Measurements from ENCODE around the gene PIGP. TPM values are rescaled to one million over a fixed set of nuclear protein-coding genes. Genes with fewer than 3 reads are reported as not detected.
A peak's percentile ranks its signal among the peaks of the same experiment; 100 is the strongest.
"Not testable (repeated sequence)": the region's sequence is repeated elsewhere in the genome, so short reads cannot be mapped to it uniquely, and the experiment has no call there.

PIGP gene
- 51.9 and 57.0 TPM in 2 replicates for total RNA-seq (2014; rRNA removed; shearing (Covaris generic))
- 33.2 and 46.2 TPM in 2 replicates for polyA plus RNA-seq (2015; cell fraction: cytosol; rRNA removed)
- 47.5 and 56.4 TPM in 2 replicates for polyA plus RNA-seq (2015; cell fraction: nucleus; rRNA removed)

GRCh38 chr21:37072988-37073416 lies at the start of gene PIGP, which contains the start of gene TTC3:
Gene PIGP, minus strand, starts transcription at chr21:37073071. Its CDS starts 556 bp downstream, at chr21:37072515.
Gene TTC3, plus strand, starts transcription at chr21:37073254. Its CDS starts 14,004 bp downstream, at chr21:37087258.
- DNase-seq (ENCODE audit: low read depth, low spot score): peak; percentile 89
- in situ Hi-C loops (cut with HindIII; ENCODE audit: low pct_unique_long_range_greater_than_20kb, low sequenced_read_pairs): no loop called here

DNA sequence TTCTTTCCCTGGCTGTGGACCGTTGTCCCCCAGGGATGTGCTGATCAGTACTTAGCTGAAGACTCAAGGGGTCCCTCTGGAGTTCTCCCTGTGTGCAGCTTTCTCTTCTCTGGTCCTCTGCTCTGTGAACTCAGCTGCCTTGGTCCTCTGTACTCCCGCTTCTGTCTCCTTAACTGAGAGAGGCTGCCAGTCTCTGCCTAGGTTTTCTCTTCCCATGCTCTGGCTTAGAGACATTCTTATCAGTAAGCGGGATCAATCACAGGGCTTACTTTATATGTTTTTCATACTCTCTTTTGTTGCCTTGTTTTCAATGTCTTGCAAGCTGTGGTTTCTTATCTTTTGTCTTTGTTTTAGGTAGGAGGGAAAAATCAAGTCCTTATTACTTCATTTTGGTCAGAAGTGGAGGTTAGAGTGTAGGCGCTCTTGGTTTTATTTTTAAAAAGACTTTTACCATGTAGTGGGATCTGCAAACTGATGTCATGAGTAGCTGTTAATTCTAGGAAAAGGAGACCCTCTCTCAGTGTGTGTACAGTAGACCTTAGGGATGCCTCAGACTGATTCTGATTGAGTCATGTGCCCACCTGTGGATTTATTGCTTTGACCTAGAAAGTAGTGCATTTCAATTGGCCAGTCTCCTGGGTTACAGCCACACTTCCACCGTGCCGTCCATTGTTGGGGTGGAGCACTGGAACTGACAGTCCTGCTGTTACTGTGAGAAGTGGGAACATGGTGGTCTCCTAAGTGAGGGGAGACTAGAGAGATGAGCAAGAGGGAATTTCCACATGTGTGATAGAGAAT lies 46.7 kb upstream of the PIGP start:
- no peak for DNase-seq (ENCODE audit: low read depth, low spot score)
- in situ Hi-C loops (cut with HindIII; ENCODE audit: low pct_unique_long_range_greater_than_20kb, low sequenced_read_pairs): no loop called here

DNA sequence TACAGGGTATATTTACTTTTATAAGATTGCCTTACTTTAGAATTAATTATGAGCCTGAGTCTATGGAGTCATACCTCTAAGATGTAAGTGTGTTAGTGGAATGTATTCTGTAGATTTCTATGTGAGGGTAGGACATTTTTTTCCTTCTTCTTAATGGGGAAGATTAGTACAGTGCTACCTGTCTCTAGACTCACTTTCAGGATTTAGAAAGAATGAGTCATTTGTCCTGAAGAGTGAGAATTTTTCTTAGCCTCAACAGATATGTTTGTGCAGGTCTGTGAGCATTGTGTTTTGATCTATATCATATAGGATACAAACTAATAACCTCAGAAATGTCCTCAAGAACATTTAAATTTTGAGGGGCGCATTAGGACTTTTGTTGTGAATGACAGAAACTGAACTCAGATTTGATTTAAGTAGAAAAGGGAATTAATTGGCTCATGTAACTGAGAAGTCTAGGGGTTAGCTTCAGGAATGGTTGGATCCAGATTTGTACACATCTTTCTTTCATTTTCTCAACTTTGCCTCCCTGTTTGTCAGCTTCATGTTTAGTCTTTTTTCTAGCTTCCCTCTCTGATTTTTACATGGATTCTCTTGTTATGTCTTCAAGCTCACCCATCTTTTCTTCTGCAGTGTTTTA lies 45.4 kb upstream of the PIGP start:
- in situ Hi-C loops (cut with HindIII; ENCODE audit: low pct_unique_long_range_greater_than_20kb, low sequenced_read_pairs): no loop called here
- DNase-seq (ENCODE audit: low read depth, low spot score): no peak

DNA sequence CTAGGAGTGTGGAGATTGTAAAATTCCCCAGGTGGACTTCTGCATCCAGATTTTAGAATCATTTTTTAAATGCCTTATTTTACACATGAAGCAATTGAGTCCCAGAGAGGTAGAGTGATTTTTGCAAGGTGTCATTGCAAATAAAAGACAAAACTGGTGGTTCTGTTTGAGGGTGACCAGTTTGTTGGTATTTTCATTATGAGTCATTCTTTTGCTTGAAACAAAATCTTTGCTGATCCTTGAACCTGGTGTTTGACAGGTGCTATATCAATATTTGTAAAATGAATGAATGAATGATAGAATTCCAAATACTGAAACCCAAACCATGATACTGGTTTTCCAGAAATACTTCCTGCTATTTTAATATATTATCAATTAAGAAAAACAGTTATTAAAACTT lies 44.3 kb upstream of the PIGP start:
- DNase-seq (ENCODE audit: low read depth, low spot score): no peak
- in situ Hi-C loops (cut with HindIII; ENCODE audit: low pct_unique_long_range_greater_than_20kb, low sequenced_read_pairs): no loop called here

DNA sequence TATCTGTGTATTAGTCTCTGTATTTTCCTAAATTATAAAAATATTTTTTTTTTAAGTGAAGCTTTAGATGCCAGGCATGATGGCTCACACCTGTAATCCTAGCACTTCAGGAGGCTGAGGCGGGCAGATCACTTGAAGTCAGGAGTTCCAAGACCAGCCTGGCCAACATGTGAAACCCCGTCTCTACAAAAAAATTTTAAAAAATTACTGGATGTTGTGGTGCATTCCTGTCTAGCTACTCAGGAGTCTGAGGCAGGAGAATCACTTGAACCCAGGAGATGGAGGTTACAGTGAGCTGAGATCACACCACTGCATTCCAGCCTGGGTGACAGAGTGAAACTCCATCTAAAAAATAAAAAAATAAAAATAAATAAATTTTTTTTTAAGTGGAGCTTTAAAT lies 43.6 kb upstream of the PIGP start:
- in situ Hi-C loops (cut with HindIII; ENCODE audit: low pct_unique_long_range_greater_than_20kb, low sequenced_read_pairs); DNase-seq (ENCODE audit: low read depth, low spot score): not testable (repeated sequence)

DNA sequence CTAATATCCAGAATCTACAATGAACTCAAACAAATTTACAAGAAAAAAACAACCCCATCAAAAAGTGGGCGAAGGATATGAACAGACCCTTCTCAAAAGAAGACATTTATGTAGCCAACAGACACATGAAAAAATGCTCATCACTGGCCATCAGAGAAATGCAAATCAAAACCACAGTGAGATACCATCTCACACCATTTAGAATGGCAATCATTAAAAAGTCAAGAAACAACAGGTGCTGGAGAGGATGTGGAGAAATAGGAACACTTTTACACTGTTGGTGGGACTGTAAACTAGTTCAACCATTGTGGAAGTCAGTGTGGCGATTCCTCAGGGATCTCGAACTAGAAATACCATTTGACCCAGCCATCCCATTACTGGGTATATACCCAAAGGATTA lies 41.4 kb upstream of the PIGP start:
- in situ Hi-C loops (cut with HindIII; ENCODE audit: low pct_unique_long_range_greater_than_20kb, low sequenced_read_pairs); DNase-seq (ENCODE audit: low read depth, low spot score): not testable (repeated sequence)

GRCh38 chr21:37111029-37111428 lies 38.2 kb upstream of the PIGP start:
- in situ Hi-C loops (cut with HindIII; ENCODE audit: low pct_unique_long_range_greater_than_20kb, low sequenced_read_pairs); DNase-seq (ENCODE audit: low read depth, low spot score): not testable (repeated sequence)

DNA sequence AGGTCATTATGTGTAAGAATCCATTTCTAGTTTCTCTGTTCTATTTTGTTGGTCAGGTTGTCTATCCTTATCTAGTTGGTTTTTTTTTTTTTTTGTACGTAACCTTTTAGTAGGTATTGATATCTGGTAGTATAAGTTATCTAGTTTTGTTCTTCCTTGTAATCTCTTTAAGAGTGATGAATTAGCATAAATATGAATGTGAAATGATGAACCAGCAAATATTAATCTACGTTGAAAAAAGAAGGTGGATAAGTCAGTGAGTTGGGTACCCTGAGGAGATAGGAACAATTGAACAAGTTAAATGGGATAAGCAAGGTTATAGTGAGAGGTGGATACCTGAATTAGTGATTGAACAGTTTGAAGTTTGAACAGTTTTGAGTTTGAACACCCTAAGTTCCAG lies 34.1 kb upstream of the PIGP start:
- in situ Hi-C loops (cut with HindIII; ENCODE audit: low pct_unique_long_range_greater_than_20kb, low sequenced_read_pairs): no loop called here
- no peak for DNase-seq (ENCODE audit: low read depth, low spot score)

- in situ Hi-C loops (cut with HindIII; ENCODE audit: low pct_unique_long_range_greater_than_20kb, low sequenced_read_pairs); DNase-seq (ENCODE audit: low read depth, low spot score): not testable (repeated sequence)
Measured at GRCh38 chr21:37102746-37103145, 29.9 kb upstream of the PIGP start.

DNA sequence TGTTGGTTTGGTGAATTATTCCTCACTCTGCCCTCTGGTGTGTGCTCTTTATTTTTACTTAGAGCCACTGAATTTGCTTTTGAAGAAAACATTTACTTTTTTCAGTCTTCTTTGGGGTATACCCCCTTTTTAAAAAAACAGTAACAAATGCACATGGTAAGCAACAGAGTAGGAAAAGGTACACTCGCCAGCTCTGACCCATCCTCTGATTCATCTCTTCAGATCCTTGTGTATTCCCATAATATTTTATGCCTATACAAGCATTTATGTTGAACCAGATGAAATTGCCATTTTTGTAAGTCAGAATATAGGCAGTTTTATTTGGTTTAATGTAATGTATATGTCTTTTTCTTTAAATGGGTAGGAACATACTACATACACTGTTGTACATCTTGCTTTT lies 28.5 kb upstream of the PIGP start:
- in situ Hi-C loops (cut with HindIII; ENCODE audit: low pct_unique_long_range_greater_than_20kb, low sequenced_read_pairs): no loop called here
- DNase-seq (ENCODE audit: low read depth, low spot score): no peak

- in situ Hi-C loops (cut with HindIII; ENCODE audit: low pct_unique_long_range_greater_than_20kb, low sequenced_read_pairs): no loop called here
Measured at GRCh38 chr21:37100316-37100715, 27.4 kb upstream of the PIGP start.

GRCh38 chr21:37098751-37099150 lies 25.9 kb upstream of the PIGP start:
- no peak for DNase-seq (ENCODE audit: low read depth, low spot score)
- in situ Hi-C loops (cut with HindIII; ENCODE audit: low pct_unique_long_range_greater_than_20kb, low sequenced_read_pairs): no loop called here

More at GRCh38 chr21:37100316-37100715, 27.4 kb upstream of the PIGP start:
- no peak for DNase-seq (ENCODE audit: low read depth, low spot score)

DNA sequence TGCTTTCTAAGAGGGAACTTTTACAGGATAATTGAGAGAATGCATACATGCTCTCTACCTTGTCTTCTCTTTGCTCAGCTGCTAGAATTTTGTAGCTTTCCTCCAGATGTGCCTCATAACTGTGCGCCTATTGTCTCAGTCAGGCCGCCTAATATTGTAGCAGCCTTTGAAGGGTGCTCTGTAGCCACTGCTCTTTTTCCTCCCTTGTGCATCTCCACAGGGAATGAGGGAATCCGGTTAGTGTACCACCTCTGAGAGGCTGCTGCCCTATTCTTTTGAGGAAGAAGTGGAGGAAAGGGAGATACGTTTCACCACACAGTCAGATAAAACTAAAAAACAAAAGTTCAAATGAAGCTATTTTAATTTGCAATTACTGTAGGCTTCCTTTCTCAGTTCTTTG lies 22.9 kb upstream of the PIGP start:
- DNase-seq (ENCODE audit: low read depth, low spot score): no peak
- in situ Hi-C loops (cut with HindIII; ENCODE audit: low pct_unique_long_range_greater_than_20kb, low sequenced_read_pairs): no loop called here

- DNase-seq (ENCODE audit: low read depth, low spot score): no peak
- in situ Hi-C loops (cut with HindIII; ENCODE audit: low pct_unique_long_range_greater_than_20kb, low sequenced_read_pairs): no loop called here
Measured at GRCh38 chr21:37093977-37094376, 21.1 kb upstream of the PIGP start.

DNA sequence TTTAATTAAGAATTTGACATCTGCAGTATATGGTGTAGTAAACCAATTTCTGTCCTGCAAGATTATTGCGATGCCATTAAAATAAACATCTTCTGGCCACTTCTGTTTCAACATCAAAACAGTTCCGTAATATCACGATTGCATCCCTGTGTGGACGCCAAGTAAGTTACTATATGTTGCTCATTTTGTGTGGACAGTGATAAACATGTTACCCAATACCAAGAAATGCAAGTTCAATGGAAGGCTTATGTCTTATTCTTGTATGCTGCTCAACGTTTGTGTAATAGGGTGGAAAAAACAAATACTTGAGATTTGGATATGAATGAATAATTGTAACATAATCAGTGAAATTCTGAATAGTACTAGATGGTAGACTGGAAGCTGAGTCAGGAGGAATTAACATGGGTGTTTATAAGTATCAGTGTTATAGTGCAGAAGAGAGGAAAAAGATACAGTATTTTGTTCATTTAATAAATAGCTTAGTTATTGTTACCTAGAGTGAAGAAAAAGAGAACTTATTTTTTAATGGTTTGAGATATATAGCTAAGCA lies 15.4 kb upstream of the PIGP start:
- in situ Hi-C loops (cut with HindIII; ENCODE audit: low pct_unique_long_range_greater_than_20kb, low sequenced_read_pairs): no loop called here
- DNase-seq (ENCODE audit: low read depth, low spot score): no peak

DNA sequence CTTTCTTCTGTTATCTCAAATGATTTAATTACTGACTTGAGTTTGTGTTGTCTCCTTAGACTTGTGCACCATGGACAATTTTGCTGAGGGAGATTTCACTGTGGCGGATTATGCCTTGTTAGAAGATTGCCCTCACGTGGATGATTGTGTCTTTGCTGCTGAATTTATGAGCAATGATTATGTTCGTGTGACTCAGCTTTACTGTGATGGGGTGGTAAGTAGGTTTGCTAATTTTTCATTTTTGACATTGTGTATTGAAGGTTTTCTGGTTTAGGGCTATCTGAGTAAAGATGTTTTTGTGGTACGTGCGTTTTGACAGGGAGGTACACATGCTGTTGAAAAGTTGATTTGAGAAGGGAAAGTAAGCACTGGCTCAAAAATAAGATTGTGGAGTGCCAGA lies 14.3 kb upstream of the PIGP start:
- in situ Hi-C loops (cut with HindIII; ENCODE audit: low pct_unique_long_range_greater_than_20kb, low sequenced_read_pairs): no loop called here
- peak; percentile 63 for DNase-seq (ENCODE audit: low read depth, low spot score)

GRCh38 chr21:37085726-37086125 lies 12.9 kb upstream of the PIGP start:
- in situ Hi-C loops (cut with HindIII; ENCODE audit: low pct_unique_long_range_greater_than_20kb, low sequenced_read_pairs): no loop called here
- no peak for DNase-seq (ENCODE audit: low read depth, low spot score)

DNA sequence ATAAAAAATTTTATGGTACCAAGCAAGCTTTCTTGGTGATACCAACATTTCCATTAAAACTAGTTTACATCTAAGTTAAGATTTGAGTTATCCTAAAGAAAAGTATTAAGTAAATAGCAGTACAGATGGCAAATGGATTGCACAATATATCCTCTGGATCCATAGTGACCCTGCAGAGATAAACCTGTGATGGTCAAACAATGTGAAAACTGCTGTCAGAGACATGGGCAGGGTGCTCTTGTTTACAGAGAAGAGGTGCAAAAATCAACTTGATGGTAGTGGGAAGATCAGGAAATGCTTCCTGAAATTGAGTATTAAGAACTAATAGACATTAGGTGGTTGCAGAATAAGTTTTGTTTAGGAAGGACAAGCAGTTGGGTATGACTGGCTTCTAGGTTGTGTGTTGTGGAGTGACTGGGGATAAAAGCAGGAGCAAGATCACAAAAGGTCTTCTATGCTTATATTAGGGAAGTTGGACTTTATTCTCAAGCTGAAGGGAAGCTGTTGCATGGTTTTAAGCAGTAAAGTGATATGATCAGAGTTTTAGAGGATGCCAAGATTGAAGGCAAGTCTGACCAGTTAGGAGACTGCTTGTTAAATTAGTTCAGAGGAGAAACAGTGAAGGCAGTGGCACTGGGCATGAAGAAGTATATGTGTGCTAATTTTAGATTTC lies 10.1 kb upstream of the PIGP start:
- in situ Hi-C loops (cut with HindIII; ENCODE audit: low pct_unique_long_range_greater_than_20kb, low sequenced_read_pairs): no loop called here
- no peak for DNase-seq (ENCODE audit: low read depth, low spot score)

All from SK-MEL-5 (cell line).